Astrocyte of the hippocampus (primary cell): ENCODE results near the gene SIK3.

Source experiments
- DNase-seq: peaks from one replicate; pipeline ENCODE4 v3.0.0; 2011; ENCODE audit warnings: low read depth, low spot score

The SIK3 gene

GRCh38 chr11:117110294-117110950 lies 12.2 kb upstream of the SIK3 start:
- DNase-seq: no peak

- peak; percentile 41 for DNase-seq
Measured at GRCh38 chr11:117107701-117108590, 9.7 kb upstream of the SIK3 start.

- DNase-seq: no peak
Measured at GRCh38 chr11:117100556-117100955, 2.3 kb upstream of the SIK3 start.

GRCh38 chr11:117099696-117100095 lies 1.5 kb upstream of the SIK3 start:
- no peak for DNase-seq

GRCh38 chr11:117097389-117098268 lies 599 bp downstream of the SIK3 start:
- DNase-seq: peak; percentile 71

- DNase-seq: no peak
Measured at GRCh38 chr11:117097014-117097388, 1.2 kb downstream of the SIK3 start.

GRCh38 chr11:117096201-117096991 lies 1.8 kb downstream of the SIK3 start:
- peak; percentile 34 for DNase-seq

- DNase-seq: peak; percentile 21
Measured at GRCh38 chr11:117095284-117096161, 2.7 kb downstream of the SIK3 start.

GRCh38 chr11:117094776-117095175 lies 3.5 kb downstream of the SIK3 start:
- DNase-seq: peak; percentile 84

- no peak for DNase-seq
Measured at GRCh38 chr11:117092951-117093590, 5.2 kb downstream of the SIK3 start.

GRCh38 chr11:117091753-117092477 lies 6.3 kb downstream of the SIK3 start:
- no peak for DNase-seq

- no peak for DNase-seq
Measured at GRCh38 chr11:117090111-117090706, 8.0 kb downstream of the SIK3 start.

GRCh38 chr11:117089685-117090084 lies 8.5 kb downstream of the SIK3 start:
- DNase-seq: no peak

GRCh38 chr11:117087446-117087845 lies 10.8 kb downstream of the SIK3 start:
- no peak for DNase-seq

GRCh38 chr11:117084992-117085391 lies 13.2 kb downstream of the SIK3 start:
- DNase-seq: no peak

- no peak for DNase-seq
Measured at GRCh38 chr11:117083011-117083935, 15.0 kb downstream of the SIK3 start.

- no peak for DNase-seq
Measured at GRCh38 chr11:117081908-117082307, 16.3 kb downstream of the SIK3 start.

GRCh38 chr11:117080370-117080769 lies 17.9 kb downstream of the SIK3 start:
- DNase-seq: no peak
